ENCODE results near the gene ARHGAP27. TPM values are rescaled to one million over a fixed set of nuclear protein-coding genes. Genes with fewer than 3 reads are reported as not detected.

ARHGAP27 gene
- total and polyA plus RNA-seq, 2 of the 13 experiments (the other 11 are each of a cell fraction or from before 2014, with no cell fraction given), result 15.5 to 18.9 TPM

DNA sequence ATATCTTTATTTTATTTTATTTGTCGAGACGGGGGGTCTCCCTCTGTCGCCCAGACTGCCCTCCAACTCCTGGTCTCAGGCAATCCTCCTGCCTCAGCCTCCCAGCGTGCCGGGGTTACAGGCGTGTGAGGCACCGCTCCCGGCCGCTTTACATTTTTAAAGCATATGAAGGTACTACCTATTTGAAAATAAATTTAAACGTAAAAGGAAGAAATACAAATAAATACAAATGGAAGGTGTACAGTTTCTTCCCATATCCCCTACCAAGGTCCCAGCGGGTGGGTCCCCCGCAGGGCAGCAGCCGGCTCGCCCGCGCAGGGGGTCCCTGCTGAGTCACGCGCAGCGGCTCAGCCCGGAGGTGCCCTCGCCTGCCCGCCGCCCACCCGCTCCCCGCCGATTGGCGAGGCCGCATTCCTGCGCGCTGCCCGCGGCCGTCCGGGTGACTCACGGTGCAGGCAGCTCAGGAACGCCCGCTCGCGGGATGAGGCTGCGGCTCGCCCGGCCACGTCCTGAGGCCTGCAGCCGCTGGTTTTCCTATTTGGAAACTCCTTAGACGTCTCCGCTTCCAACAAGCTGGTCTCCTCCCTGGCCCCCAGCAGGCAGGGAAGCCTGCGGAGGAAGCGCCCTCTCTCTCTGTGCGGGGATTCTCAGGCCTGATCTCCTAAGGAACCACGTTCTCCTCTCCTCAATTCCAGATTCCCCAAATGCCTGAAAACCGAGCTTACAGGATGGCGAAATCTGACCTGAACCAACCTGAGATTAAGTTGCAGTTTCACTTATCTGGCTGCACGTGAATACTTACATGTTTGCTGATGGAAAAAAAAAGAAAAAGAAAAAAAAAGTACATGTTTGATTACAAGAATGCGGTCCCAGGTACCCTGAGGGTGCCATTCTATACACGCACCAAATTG is 61.0 kb downstream of the ARHGAP27 start (continued):
- TF ChIP-seq, protein P1, sequence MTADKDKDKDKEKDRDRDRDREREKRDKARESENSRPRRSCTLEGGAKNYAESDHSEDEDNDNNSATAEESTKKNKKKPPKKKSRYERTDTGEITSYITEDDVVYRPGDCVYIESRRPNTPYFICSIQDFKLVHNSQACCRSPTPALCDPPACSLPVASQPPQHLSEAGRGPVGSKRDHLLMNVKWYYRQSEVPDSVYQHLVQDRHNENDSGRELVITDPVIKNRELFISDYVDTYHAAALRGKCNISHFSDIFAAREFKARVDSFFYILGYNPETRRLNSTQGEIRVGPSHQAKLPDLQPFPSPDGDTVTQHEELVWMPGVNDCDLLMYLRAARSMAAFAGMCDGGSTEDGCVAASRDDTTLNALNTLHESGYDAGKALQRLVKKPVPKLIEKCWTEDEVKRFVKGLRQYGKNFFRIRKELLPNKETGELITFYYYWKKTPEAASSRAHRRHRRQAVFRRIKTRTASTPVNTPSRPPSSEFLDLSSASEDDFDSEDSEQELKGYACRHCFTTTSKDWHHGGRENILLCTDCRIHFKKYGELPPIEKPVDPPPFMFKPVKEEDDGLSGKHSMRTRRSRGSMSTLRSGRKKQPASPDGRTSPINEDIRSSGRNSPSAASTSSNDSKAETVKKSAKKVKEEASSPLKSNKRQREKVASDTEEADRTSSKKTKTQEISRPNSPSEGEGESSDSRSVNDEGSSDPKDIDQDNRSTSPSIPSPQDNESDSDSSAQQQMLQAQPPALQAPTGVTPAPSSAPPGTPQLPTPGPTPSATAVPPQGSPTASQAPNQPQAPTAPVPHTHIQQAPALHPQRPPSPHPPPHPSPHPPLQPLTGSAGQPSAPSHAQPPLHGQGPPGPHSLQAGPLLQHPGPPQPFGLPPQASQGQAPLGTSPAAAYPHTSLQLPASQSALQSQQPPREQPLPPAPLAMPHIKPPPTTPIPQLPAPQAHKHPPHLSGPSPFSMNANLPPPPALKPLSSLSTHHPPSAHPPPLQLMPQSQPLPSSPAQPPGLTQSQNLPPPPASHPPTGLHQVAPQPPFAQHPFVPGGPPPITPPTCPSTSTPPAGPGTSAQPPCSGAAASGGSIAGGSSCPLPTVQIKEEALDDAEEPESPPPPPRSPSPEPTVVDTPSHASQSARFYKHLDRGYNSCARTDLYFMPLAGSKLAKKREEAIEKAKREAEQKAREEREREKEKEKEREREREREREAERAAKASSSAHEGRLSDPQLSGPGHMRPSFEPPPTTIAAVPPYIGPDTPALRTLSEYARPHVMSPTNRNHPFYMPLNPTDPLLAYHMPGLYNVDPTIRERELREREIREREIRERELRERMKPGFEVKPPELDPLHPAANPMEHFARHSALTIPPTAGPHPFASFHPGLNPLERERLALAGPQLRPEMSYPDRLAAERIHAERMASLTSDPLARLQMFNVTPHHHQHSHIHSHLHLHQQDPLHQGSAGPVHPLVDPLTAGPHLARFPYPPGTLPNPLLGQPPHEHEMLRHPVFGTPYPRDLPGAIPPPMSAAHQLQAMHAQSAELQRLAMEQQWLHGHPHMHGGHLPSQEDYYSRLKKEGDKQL (CRISPR knock-in tag; IDR thresholded peaks at IDR 0.05; ENCODE audit: low read depth), result no peak
- TF ChIP-seq SKI (IDR thresholded peaks at IDR 0.05; ENCODE audit: partially characterized antibody) (peak; percentile 28), ZNF546 (CRISPR knock-in tag; conservative IDR thresholded peaks at IDR 0.05) (no peak), ZNF136 (CRISPR knock-in tag; IDR thresholded peaks at IDR 0.05; ENCODE audit: low read depth) (no peak), ELF1 (CRISPR knock-in tag; IDR thresholded peaks at IDR 0.05) (no peak), NFATC3 (CRISPR knock-in tag; IDR thresholded peaks at IDR 0.05) (no peak), PCBP2 (optimal IDR thresholded peaks at IDR 0.05; ENCODE audit: low read depth, low read length, poor library complexity, severe bottlenecking) (no peak), EHMT2 (IDR thresholded peaks at IDR 0.05; ENCODE audit: borderline replicate concordance, low read depth, low read length) (no peak), RAD21 (CRISPR knock-in tag; IDR thresholded peaks at IDR 0.05) (peak; percentile 65), ZBTB38 (CRISPR knock-in tag; IDR thresholded peaks at IDR 0.05) (peak; percentile 94), ZNF782 (CRISPR knock-in tag; IDR thresholded peaks at IDR 0.05; ENCODE audit: borderline replicate concordance) (no peak), SOX6 (IDR thresholded peaks at IDR 0.05) (no peak), SOX6 (CRISPR knock-in tag; IDR thresholded peaks at IDR 0.05) (peak; percentile 38; the same call in 1 of the 2 replicates)
- TF ChIP-seq, protein P2, sequence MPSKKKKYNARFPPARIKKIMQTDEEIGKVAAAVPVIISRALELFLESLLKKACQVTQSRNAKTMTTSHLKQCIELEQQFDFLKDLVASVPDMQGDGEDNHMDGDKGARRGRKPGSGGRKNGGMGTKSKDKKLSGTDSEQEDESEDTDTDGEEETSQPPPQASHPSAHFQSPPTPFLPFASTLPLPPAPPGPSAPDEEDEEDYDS (CRISPR knock-in tag; IDR thresholded peaks at IDR 0.05), result no peak
- TF ChIP-seq, protein P3, sequence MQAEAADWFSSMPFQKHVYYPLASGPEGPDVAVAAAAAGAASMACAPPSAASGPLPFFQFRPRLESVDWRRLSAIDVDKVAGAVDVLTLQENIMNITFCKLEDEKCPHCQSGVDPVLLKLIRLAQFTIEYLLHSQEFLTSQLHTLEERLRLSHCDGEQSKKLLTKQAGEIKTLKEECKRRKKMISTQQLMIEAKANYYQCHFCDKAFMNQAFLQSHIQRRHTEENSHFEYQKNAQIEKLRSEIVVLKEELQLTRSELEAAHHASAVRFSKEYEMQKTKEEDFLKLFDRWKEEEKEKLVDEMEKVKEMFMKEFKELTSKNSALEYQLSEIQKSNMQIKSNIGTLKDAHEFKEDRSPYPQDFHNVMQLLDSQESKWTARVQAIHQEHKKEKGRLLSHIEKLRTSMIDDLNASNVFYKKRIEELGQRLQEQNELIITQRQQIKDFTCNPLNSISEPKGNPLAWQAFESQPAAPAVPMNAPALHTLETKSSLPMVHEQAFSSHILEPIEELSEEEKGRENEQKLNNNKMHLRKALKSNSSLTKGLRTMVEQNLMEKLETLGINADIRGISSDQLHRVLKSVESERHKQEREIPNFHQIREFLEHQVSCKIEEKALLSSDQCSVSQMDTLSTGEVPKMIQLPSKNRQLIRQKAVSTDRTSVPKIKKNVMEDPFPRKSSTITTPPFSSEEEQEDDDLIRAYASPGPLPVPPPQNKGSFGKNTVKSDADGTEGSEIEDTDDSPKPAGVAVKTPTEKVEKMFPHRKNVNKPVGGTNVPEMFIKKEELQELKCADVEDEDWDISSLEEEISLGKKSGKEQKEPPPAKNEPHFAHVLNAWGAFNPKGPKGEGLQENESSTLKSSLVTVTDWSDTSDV (CRISPR knock-in tag; IDR thresholded peaks at IDR 0.05), result peak; percentile 88; the same call in 1 of the 2 replicates

All from HepG2 (cell line).